Midbrain (tissue), 1 donor: ENCODE measurements around the gene FXR2.

ENCODE experiments used
- DNase-seq: peaks from one replicate; lab custom pipeline; 2025; lab: John Stamatoyannopoulos, UW

Gene FXR2

DNA sequence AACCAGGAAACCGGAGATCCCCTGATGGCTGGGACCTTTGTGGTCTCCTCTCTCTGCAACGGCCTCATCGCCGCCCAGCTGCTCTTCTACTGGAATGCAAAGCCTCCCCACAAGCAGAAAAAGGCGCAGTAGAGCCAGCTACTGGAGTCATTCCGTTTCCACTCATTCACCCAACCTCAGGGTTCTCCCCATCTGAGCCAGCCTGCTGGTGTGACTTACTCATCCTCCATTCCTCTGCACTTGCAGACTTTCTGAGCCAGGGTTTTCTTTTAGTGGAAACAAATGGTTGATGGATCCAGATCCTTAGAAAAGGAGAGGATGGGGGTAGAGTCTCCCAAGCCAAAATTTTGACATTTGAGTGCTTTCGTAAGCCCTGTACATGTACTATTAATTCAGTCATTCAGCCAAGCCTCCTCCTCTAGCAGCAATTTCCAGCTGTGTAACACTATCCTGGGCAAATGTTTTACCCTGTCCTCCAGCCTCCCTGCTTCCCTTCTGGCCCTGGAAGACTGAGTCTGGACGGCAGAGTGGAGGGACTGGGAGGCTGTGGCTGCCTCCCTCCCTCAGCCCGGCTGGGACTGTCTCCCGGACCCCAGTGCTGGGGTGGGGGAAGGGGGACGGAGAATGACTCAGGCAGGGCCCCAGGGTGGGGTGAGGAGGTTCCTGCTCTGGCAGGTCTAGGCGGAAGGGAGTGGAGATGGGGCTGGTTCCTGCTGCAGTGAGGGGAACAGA, 27.1 kb downstream of the FXR2 start:
- DNase-seq: no peak

DNA sequence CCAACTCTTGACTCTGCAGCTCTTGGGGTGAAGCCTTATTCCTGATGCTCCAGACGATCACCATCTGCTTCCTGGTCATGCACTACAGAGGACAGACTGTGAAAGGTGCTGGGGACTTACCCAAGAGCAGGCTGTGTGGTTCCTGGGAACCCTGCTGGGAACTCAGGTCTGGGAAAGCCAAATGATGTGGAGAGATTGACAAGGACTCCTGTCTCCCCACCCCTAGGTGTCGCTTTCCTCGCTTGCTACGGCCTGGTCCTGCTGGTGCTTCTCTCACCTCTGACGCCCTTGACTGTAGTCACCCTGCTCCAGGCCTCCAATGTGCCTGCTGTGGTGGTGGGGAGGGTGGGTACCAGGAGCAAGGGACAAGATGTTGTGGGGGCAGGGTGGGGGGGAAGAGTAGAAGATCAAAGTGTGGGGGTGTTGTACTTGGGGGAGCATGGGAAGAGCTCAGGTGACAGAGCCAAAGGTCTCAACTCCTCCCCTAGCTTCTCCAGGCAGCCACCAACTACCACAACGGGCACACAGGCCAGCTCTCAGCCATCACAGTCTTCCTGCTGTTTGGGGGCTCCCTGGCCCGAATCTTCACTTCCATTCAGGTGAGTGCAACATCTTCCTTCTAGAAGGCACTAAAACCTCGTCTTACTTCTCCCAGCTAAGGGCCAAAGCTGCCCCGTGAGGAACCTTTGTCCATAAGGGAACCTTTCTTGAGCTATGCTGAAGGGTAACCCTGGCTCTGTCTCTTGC, 27.9 kb downstream of the FXR2 start:
- no peak for DNase-seq

DNA sequence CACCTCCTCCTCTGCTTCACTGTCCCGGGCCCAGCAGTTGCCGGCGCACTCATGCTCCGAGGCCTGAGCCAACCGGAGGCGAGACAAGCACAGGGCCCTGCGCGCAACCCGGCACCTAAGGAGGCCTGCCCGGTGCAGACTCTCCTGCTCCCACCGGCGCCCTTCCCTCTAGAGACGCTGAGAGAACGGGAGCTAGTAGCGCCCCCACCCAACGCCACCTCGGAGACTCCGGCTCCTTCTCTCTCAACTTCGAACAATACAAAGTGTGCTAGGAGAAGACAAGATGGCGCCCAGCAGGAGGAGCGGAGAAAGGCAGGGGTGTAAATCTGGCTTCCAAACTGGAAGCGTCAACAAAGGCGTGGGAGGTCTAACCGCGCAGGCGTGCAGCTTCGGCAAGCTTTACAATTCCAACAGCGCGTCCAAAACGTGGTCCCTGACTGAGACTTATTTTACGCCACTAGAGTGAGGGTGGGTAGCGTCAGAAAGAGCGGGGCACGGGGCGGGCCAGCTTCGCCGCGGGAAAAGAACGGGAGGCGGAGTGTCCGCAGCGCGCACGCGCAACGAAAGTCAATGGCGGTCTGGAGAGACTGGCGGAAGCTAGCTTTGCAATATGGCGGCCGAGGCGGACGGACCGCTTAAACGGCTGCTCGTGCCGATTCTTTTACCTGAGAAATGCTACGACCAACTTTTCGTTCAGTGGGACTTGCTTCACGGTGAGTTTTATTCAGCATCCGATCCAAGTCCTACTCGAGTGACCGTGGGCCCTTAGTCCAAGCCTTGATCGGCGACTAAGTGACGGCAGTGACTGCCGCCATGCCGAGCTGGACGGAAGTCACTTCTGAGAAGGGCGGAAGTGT, 31.2 kb downstream of the FXR2 start, which contains the start of gene MPDU1:
TSS of gene MPDU1 (plus strand) at position 600 of the 857 bp plus-strand sequence. CDS start at position 611, 11 bp downstream.
- DNase-seq: peak; percentile 98

DNA sequence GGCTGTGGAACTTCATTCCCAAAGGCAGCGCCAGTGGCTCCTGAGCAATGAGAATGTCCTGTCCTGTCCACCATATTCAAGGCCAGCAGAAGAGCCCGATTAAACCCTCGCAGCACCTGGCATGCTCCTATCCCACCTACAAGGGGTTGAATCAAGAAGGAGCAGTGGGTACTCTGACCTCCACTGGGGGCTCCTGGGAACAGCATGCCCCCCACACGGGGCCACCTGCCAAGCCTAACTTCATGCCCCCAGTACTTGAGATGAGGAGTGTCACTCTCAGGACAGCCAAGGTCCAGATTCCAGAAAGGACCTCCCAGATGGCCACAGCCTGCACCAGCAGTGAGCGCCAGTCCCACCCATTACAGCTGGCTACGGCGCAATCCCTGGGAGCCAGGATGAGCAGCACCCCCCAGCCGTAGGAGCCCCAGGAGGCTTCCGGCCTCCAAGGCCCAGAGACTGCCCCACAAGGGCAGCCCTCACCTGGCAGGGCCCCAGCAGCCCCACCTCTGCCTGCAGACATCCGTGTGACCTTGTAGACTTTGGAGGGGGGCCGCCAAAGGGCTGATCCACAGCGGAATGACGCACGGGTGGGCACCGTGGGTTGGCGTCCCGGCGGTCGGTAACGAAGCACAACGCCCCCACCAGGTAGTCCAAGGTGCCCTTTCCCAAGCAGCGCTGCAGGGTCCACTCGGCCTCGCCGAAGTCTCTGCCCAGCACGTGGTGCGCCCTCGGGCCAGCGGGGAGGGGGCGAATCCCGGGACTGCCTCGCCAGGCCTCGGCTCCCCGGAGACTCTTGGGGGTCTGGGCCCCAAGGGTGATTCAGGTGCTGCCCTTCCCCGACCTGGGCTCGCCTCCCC, 32.1 kb downstream of the FXR2 start:
- DNase-seq: no peak

DNA sequence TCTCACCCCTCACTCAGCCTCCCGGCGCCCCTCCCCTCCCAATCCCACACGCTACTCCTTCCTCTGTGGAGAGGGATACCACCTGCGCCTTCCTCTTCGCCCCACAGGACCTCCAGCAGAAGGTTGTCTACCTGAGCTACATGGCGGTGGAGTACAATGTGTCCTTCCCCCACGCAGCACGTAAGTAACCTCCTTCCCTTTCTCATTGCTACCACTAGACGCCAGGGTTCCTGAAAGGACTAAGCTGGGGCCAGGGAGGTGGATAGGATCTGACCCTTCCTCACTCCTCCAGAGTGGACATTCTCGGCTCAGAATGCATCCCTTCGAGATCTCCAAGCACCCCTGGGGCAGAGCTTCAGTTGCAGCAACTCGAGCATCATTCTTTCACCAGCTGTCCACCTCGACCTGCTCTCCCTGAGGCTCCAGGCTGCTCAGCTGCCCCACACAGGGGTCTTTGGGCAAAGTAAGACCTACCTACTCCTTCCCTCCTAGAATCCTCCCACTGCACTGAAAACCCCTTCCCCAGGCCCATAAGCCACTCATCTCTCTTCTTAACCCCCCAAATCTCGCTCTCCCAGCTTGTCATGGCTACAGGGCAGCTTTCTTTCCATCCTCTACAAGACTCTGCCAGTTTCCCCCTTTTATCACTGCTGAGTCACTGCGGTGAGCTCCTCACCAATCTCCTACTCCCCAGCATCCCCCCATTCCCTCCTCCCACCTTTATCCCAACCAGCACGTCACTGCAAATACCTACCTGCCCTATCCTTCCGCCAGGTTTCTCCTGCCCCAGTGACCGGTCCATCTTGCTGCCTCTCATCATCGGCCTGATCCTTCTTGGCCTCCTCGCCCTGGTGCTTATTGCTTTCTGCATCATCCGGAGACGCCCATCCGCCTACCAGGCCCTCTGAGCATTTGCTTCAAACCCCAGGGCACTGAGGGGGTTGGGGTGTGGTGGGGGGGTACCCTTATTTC, 33.8 kb downstream of the FXR2 start:
- no peak for DNase-seq

DNA sequence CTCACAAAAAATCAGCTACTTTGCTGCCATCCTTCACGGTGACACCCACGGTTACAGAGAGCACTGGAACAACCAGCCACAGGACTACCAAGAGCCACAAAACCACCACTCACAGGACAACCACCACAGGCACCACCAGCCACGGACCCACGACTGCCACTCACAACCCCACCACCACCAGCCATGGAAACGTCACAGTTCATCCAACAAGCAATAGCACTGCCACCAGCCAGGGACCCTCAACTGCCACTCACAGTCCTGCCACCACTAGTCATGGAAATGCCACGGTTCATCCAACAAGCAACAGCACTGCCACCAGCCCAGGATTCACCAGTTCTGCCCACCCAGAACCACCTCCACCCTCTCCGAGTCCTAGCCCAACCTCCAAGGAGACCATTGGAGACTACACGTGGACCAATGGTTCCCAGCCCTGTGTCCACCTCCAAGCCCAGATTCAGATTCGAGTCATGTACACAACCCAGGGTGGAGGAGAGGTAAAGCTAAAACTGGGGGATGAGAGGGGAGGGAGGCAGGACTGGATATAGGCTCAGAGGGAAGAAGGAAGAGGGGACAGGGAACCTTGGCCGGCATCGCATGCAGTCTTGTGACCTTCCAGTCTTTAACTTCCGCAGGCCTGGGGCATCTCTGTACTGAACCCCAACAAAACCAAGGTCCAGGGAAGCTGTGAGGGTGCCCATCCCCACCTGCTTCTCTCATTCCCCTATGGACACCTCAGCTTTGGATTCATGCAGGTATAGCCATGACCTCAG, 34.7 kb downstream of the FXR2 start:
- no peak for DNase-seq

DNA sequence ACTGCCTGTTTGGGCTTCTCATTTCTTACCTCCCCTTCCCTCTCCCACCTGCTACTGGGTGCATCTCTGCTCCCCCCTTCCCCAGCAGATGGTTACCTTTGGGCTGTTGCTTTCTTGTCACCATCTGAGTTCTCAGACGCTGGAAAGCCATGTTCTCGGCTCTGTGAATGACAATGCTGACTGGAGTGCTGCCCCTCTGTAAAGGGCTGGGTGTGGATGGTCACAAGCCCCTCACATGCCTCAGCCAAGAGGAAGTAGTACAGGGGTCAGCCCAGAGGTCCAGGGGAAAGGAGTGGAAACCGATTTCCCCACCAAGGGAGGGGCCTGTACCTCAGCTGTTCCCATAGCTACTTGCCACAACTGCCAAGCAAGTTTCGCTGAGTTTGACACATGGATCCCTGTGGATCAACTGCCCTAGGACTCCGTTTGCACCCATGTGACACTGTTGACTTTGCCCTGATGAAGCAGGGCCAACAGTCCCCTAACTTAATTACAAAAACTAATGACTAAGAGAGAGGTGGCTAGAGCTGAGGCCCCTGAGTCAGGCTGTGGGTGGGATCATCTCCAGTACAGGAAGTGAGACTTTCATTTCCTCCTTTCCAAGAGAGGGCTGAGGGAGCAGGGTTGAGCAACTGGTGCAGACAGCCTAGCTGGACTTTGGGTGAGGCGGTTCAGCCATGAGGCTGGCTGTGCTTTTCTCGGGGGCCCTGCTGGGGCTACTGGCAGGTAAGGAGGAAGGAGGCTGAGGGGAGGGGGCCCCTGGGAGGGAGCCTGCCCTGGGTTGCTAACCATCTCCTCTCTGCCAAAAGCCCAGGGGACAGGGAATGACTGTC, 35.5 kb downstream of the FXR2 start, which contains the start of gene CD68:
TSS of gene CD68 (plus strand) at position 638 of the 833 bp plus-strand sequence. CDS start at position 678, 40 bp downstream.
- DNase-seq: peak; percentile 49

DNA sequence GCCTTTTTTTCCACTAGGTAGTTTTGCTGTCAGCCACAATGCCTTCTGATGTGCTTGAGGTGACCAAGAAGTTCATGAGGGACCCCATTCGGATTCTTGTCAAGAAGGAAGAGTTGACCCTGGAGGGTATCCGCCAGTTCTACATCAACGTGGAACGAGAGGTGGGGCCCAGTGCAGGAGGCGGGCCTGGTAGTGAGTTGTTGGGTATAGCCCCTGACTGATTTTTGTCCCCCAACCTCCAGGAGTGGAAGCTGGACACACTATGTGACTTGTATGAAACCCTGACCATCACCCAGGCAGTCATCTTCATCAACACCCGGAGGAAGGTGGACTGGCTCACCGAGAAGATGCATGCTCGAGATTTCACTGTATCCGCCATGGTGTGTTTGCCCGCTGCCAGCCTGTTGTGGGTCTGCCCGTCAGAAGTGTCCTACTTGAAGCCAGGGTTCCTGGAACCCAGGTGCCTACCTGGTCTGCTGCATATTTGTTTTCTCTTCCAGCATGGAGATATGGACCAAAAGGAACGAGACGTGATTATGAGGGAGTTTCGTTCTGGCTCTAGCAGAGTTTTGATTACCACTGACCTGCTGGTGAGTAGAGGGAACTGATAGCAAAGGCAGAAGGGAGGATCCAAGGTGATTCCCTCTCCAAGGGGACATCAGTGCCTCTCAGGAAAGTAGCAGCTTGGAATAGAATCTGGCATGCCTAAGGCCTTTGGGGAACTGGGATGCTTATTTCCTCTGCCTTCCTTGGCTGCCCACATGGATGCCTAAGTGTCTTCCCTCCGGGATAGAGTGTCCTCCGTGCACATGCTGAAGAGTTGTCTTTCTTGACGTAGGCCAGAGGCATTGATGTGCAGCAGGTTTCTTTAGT, 37.1 kb downstream of the FXR2 start:
- no peak for DNase-seq

DNA sequence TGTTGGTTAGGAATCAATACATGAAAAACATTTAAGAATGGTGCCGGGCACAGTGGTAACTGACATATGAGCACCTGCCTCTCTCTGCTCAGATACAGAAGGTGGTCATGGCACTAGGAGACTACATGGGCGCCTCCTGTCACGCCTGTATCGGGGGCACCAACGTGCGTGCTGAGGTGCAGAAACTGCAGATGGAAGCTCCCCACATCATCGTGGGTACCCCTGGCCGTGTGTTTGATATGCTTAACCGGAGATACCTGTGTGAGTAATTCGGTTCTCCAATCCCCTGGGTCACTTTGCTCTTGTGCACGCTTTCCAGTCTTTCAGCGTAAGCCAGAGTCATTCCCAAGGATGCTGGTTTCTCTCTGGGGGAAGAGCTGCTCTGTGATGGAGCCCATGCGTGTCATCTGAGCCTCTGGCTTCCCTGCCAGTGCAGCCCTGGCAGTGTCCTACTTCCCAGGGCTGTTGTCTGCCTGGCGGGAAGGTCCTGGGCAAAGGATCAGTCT, 38.2 kb downstream of the FXR2 start:
- DNase-seq: no peak

DNA sequence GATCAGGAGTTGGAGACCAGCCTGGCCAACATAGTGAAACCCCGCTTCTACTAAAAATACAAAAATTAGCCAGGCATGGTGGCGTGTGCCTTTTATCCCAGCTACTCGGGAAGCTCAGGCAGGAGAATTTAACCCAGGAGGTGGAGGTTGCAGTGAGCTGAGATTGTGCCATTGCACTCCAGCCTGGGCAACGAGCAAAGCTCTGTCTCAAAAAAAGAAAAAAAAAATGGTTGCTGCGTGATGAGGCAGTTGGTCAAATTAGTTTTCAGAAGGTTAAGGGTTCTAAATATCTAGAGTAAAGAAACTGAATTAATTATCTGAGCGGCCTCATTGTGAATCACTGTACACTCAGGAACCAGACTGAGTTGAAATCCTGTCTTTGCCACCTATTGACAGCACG, 38.7 kb downstream of the FXR2 start:
- no peak for DNase-seq

DNA sequence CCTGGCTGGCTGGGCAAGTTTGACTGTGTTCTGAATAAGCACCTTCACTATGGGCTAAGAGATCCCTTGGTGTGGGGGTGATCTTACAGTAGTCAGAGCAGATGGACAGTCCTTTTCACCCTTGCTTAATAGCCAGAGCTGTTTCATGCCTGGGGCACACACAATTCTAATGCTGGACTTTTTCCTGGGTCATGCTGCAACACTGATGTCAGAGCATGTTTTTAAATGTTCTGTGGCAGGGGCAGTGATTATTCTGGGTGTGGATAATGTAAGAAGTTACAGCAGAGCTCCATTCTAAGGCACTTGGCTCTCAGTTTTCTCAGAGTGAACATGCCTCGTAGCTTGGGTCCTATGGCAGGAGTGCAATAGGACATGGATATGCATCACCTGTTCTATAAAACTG, 39.2 kb downstream of the FXR2 start:
- no peak for DNase-seq

DNA sequence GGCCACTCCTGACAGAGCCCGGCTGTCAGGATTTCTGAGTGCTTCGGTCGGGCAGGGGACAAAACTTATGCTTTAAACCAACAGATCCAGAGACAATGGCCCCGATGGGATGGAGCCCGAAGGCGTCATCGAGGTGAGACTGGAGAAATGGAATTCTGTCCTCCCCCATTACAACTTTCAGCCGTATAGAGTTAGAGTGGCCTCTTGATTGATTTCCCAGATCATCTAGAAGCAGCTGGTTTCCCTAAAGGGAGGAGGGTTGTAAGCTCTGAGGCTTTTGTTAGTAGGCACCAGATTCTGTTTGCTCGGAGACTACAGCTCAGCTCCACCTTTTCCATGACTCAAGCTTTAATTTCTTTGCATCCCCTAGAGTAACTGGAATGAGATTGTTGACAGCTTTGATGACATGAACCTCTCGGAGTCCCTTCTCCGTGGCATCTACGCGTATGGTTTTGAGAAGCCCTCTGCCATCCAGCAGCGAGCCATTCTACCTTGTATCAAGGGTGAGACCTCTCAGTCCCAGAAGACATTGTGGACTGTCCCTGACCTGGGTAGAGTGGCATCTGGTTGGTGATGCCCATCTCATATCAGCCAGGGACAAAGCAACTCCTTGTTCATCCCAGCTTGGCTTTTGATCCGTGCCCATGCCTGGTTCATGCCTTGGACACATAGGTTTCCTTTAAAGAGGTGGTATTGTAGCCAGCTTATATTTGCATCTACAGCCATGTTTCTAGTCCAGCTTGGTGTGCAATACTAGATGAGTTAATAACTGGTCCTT, 40.3 kb downstream of the FXR2 start:
- DNase-seq: no peak

DNA sequence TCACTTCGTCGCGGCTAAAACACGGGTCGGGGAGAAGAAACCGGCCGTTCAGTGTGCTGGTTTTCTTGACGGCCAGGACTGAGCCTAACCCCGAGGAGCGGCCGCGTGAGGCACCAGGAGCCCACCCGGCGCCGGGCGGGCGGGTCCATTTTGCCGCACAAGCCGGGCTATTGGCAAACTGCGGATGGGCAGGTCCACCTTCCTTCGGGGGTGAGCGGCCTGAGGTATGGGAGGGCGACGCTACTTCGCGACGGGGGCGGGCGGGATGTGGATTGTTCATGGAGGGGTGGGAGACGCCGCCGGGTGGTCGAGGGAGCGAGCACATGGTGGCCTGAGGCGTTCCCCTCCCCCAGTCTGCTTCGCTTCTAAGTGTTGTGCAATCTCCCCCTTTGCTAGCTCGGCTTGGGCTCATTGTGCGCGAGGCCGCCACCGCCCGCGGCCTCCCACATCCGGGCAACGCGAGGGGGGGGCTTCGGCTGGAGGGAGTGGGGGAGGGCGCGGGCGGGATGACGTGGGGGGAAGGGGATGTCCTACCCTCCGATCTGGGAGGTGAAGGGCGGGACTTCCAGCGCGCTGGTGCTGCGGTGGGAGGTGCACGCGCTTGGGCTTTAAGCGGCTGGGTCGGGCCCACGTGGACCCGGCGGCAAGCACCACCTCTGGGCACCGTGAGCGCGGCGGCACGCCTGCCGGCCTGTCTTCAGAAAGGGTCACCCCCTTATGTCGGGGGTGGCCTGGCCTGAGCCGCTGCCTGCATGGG, 41.2 kb downstream of the FXR2 start:
- DNase-seq: peak; percentile 92

DNA sequence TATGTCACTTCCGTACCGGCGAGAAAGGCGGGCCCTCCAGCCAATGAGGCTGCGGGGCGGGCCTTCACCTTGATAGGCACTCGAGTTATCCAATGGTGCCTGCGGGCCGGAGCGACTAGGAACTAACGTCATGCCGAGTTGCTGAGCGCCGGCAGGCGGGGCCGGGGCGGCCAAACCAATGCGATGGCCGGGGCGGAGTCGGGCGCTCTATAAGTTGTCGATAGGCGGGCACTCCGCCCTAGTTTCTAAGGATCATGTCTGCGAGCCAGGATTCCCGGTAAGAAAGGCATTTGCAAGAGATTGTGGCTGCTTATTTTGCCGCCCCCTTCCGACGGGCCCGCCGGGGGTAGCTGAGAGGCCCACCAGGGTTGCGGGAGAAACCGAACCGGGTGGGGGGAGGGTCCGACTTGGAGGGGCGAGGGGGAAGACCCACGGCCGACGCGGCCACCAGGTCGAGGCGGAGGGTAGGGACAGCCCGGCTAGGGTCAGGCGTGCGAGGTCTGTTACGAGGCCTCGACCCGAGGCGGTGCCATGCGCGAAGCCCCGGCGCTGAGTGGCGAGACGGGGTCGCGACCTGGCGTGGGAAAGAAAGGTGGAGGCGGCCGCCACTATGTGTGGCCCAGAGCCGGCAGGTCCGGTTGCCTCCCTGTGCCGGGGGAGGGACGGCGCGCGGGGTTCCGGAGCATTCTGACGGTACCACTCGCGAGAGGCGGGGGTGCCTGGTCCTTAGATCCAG, 41.9 kb downstream of the FXR2 start:
- peak; percentile 100 for DNase-seq

DNA sequence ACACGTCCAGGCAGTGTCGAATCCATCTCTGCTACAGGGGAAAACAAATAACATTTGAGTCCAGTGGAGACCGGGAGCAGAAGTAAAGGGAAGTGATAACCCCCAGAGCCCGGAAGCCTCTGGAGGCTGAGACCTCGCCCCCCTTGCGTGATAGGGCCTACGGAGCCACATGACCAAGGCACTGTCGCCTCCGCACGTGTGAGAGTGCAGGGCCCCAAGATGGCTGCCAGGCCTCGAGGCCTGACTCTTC, 42.4 kb downstream of the FXR2 start:
- DNase-seq: no peak
